H9 (cell line): Measurements from ENCODE around the gene HUNK. TPM values are rescaled to one million over a fixed set of nuclear protein-coding genes. Genes with fewer than 3 reads are reported as not detected.
A peak's percentile ranks its signal among the peaks of the same experiment; 100 is the strongest.

Source experiments
- DNase-seq: peaks from one replicate; pipeline ENCODE4 v3.0.0-alpha.2; 2017
- H2AFZ ChIP-seq: one replicate; pipeline ENCODE4 v1.6.1; 2013; ENCODE audit warnings: mild to moderate bottlenecking, low read length, control low read depth, moderate library complexity
- H2AK5ac ChIP-seq: 2 replicates; pipeline ENCODE4 v1.6.1; 2013; ENCODE audit warnings: low read length, control low read depth, mixed read lengths; ENCODE audit not compliant: insufficient read length
- H2BK120ac ChIP-seq: one replicate; pipeline ENCODE4 v1.6.1; 2013; ENCODE audit warnings: low read depth, mild to moderate bottlenecking, low read length, control low read depth, inconsistent platforms; ENCODE audit not compliant: poor library complexity, severe bottlenecking
- H2BK12ac ChIP-seq: 2 replicates; pipeline ENCODE4 v1.6.1; 2013; ENCODE audit warnings: low read length, control low read depth, mixed read lengths, low read depth; ENCODE audit not compliant: insufficient read length
- H2BK15ac ChIP-seq: 2 replicates; pipeline ENCODE4 v1.6.1; 2013; ENCODE audit warnings: low read depth, low read length, control low read depth
- H2BK20ac ChIP-seq: one replicate; pipeline ENCODE4 v1.6.1; 2013; ENCODE audit warnings: low read depth, mild to moderate bottlenecking, low read length, control low read depth, inconsistent platforms; ENCODE audit not compliant: poor library complexity, severe bottlenecking
- H2BK5ac ChIP-seq: 2 replicates; pipeline ENCODE4 v1.6.1; 2013; ENCODE audit warnings: low read length, control low read depth, mixed read lengths; ENCODE audit not compliant: insufficient read length
- H3K14ac ChIP-seq: 2 replicates; pipeline ENCODE4 v1.6.1; 2013; ENCODE audit warnings: low read length, control low read depth; ENCODE audit not compliant: insufficient read depth
- H3K18ac ChIP-seq: 2 replicates; pipeline ENCODE4 v1.6.1; 2013; ENCODE audit warnings: low read depth, mild to moderate bottlenecking, mixed read lengths, low read length, control low read depth; ENCODE audit not compliant: insufficient read length
- H3K23ac ChIP-seq: 2 replicates; pipeline ENCODE4 v1.6.1; 2013; ENCODE audit warnings: low read length, control low read depth, mixed read lengths, low read depth; ENCODE audit not compliant: insufficient read length
- H3K23me2 ChIP-seq: 2 replicates; pipeline ENCODE4 v1.6.1; 2013; ENCODE audit warnings: low read depth, mild to moderate bottlenecking, mixed read lengths, low read length, control low read depth; ENCODE audit not compliant: insufficient read length, poor library complexity, severe bottlenecking
- H3K27ac ChIP-seq: 2 replicates; pipeline ENCODE4 v1.5.1; 2013; ENCODE audit warnings: low read length, control low read depth, mixed read lengths, low read depth; ENCODE audit not compliant: insufficient read length
- H3K27me3 ChIP-seq: 2 replicates; pipeline ENCODE4 v1.6.1; 2013; ENCODE audit warnings: low read length, control low read depth, inconsistent platforms; ENCODE audit not compliant: insufficient read depth
- H3K4ac ChIP-seq: 2 replicates; pipeline ENCODE4 v1.6.1; 2013; ENCODE audit warnings: low read depth, mild to moderate bottlenecking, control low read depth, inconsistent platforms, low read length, moderate library complexity
- H3K4me1 ChIP-seq: 2 replicates; pipeline ENCODE4 v1.6.1; 2013; ENCODE audit warnings: low read length, control low read depth, inconsistent platforms; ENCODE audit not compliant: insufficient read depth
- H3K4me2 ChIP-seq: 2 replicates; pipeline ENCODE4 v1.6.1; 2013; ENCODE audit warnings: low read length, control low read depth, mixed read lengths; ENCODE audit not compliant: insufficient read length, insufficient read depth
- H3K56ac ChIP-seq: 2 replicates; pipeline ENCODE4 v1.6.1; 2013; ENCODE audit warnings: low read depth, mild to moderate bottlenecking, mixed read lengths, low read length, control low read depth; ENCODE audit not compliant: insufficient read length
- H3K79me1 ChIP-seq: 2 replicates; pipeline ENCODE4 v1.6.1; 2013; ENCODE audit warnings: low read depth, mild to moderate bottlenecking, moderate library complexity, low read length, control low read depth, inconsistent platforms; ENCODE audit not compliant: insufficient read depth, poor library complexity, severe bottlenecking
- H3K79me2 ChIP-seq: 2 replicates; pipeline ENCODE4 v1.6.1; 2013; ENCODE audit warnings: low read length, control low read depth, inconsistent platforms; ENCODE audit not compliant: insufficient read depth
- H3K9ac ChIP-seq: 2 replicates; pipeline ENCODE4 v1.6.1; 2013; ENCODE audit warnings: low read length, control low read depth, mixed read lengths; ENCODE audit not compliant: insufficient read length; ENCODE audit errors: extremely low read depth
- H3K9me3 ChIP-seq: one replicate; pipeline ENCODE4 v1.6.1; 2013; ENCODE audit warnings: low read depth, low read length, inconsistent platforms; ENCODE audit not compliant: control insufficient read depth
- H3T11ph ChIP-seq: one replicate; pipeline ENCODE4 v1.6.1; 2013; ENCODE audit warnings: mild to moderate bottlenecking, low read length, control low read depth, inconsistent platforms
- H4K20me1 ChIP-seq: one replicate; pipeline ENCODE4 v1.6.1; 2013; ENCODE audit not compliant: control insufficient read depth, insufficient read length, insufficient read depth
- H4K5ac ChIP-seq: 2 replicates; pipeline ENCODE4 v1.6.1; 2013; ENCODE audit warnings: low read depth, mild to moderate bottlenecking, mixed read lengths, low read length, control low read depth; ENCODE audit not compliant: insufficient read length
- H4K8ac ChIP-seq: replicated peaks from 2 replicates; pipeline ENCODE4 v1.6.1; 2013; ENCODE audit warnings: low read length, control low read depth, mixed read lengths, low read depth; ENCODE audit not compliant: insufficient read length
- H4K91ac ChIP-seq: 2 replicates; pipeline ENCODE4 v1.6.1; 2013; ENCODE audit warnings: low read depth, mild to moderate bottlenecking, moderate library complexity, mixed read lengths, low read length, control low read depth; ENCODE audit not compliant: insufficient read length
- H3K27ac Mint-ChIP-seq, 3 experiments: 2 replicates in 2 of 3; 3 replicates in 1 of 3; pipeline ENCODE4 v1.8.0; 2020 to 2021; ENCODE audit warnings: mixed read lengths in 3 of 3, mild to moderate bottlenecking in 1 of 3, moderate library complexity in 1 of 3
- H3K27me3 Mint-ChIP-seq: 2 replicates; pipeline ENCODE4 v1.8.0; 2021; ENCODE audit warnings: low read depth, mild to moderate bottlenecking, moderate library complexity, mixed read lengths
- H3K36me3 Mint-ChIP-seq, 3 experiments: 2 replicates in 2 of 3; 3 replicates in 1 of 3; pipeline ENCODE4 v1.8.0; 2020 to 2021; ENCODE audit warnings: low read depth in 3 of 3, mixed read lengths in 3 of 3; ENCODE audit not compliant: insufficient read depth in 1 of 3
- H3K4me1 Mint-ChIP-seq, 2 experiments: 2 replicates each; pipeline ENCODE4 v1.8.0; 2020; ENCODE audit warnings: mixed read lengths in 2 of 2
- H3K4me3 Mint-ChIP-seq, 2 experiments: 2 replicates in 1 of 2; 3 replicates in 1 of 2; pipeline ENCODE4 v1.8.0; 2020 to 2021; ENCODE audit warnings: mild to moderate bottlenecking in 2 of 2, mixed read lengths in 2 of 2, moderate library complexity in 1 of 2
- H3K9me3 Mint-ChIP-seq, 2 experiments: 2 replicates in 1 of 2; 3 replicates in 1 of 2; pipeline ENCODE4 v1.8.0; 2020; ENCODE audit warnings: mild to moderate bottlenecking in 2 of 2, mixed read lengths in 2 of 2, moderate library complexity in 1 of 2
- WGBS: extraction: QIAGEN DNeasy Blood & Tissue Kit; methylation state at CpG from one replicate; pipeline ENCODE4 v1.1.7; 2013; ENCODE audit warnings: missing lambda C conversion rate, low lambda C conversion rate, mixed read lengths; ENCODE audit not compliant: insufficient read length; ENCODE audit errors: extremely low coverage; 5-methylcytosine and 5-hydroxymethylcytosine counted together
- total RNA-seq: library from RNA; stranded (reverse); gene quantifications from 2 replicates; pipeline ENCODE4 v1.2.1, GENCODE V29; 2021
- TF ChIP-seq, protein P1 (sequence below): fragments of 200-600 bp; sonication (generic); conservative IDR thresholded peaks from 3 replicates; pipeline ENCODE4 v1.8.0; 2021; ENCODE audit warnings: antibody characterized with exemption, mild to moderate bottlenecking

HUNK gene
- total RNA-seq, 1 experiment from 2014 or later, result 5.8 TPM

DNA sequence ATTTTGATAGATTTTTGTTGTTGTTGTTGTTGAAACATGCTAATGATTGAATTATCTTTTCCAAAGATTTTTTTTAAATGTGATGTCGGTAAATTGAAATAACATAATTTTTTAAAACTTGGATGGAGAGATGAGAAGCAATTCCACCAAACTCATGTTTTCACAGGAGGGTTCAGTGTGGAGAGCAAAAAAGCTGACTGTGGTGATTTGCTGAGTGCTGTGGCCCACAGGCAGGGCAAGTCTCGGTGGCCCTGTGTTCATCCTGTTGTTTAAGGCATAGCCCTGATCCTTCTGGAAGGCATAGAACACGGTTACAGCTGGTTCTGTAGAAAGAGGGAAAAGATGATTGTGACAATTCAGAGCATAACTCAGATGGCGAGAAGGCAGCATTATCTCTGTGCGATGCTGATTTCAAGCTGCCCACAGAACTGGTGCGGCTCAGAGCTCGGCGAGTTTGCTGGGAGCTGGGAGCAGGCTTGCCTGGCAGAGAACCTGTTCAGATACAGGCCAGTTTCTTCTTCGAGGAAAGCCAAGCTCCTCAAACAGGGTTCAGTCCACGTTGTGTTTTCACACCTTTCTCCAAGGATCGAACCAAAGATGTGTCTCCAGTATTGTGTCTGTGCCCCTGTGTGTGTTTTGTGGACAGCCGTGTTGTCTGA lies 127.1 kb downstream of the HUNK start:
- no peak overlapping the region for H2BK15ac ChIP-seq
- H3K79me1 ChIP-seq, result no peaks in the 10 kb centered on the region
- no peak overlapping the region for H2AK5ac ChIP-seq
- H3K27me3 Mint-ChIP-seq, result no peaks in the 10 kb centered on the region
- H3K9ac ChIP-seq, result no peak overlapping the region
- H3K4me3 Mint-ChIP-seq, result no peak overlapping the region
- H3K27ac Mint-ChIP-seq, result peak overlapping the region in 2 of 3 experiments; percentile 31 to 85; a peak in 4 of 7 replicates
- H4K5ac ChIP-seq, result no peak overlapping the region
- no peaks in the 10 kb centered on the region for H3K79me2 ChIP-seq
- no peak overlapping the region for H4K91ac ChIP-seq
- H2AFZ ChIP-seq, result no peak overlapping the region
- peaks cover 3 to 4% of the 10 kb centered on the region in 2 experiments; a peak in 1 of 4 replicates for H3K4me1 Mint-ChIP-seq
- no peak overlapping the region for H3K4me2 ChIP-seq
- no peaks in the 10 kb centered on the region for H3K27me3 ChIP-seq
- no peak overlapping the region for H2BK20ac ChIP-seq
- no peak overlapping the region for H2BK120ac ChIP-seq
- no peaks in the 10 kb centered on the region for H3K9me3 ChIP-seq
- no peak for DNase-seq
- H3K4ac ChIP-seq, result no peak overlapping the region
- H3K36me3 Mint-ChIP-seq, result peaks cover 6 to 20% (median 9%) of the 10 kb centered on the region in 3 experiments; a peak in 6 of 7 replicates
- no peak overlapping the region for H3K23ac ChIP-seq
- H3K4me1 ChIP-seq, result no peaks in the 10 kb centered on the region
- no peaks in the 10 kb centered on the region for H3K23me2 ChIP-seq
- H4K8ac ChIP-seq, result no peak overlapping the region
- TF ChIP-seq, protein P1, sequence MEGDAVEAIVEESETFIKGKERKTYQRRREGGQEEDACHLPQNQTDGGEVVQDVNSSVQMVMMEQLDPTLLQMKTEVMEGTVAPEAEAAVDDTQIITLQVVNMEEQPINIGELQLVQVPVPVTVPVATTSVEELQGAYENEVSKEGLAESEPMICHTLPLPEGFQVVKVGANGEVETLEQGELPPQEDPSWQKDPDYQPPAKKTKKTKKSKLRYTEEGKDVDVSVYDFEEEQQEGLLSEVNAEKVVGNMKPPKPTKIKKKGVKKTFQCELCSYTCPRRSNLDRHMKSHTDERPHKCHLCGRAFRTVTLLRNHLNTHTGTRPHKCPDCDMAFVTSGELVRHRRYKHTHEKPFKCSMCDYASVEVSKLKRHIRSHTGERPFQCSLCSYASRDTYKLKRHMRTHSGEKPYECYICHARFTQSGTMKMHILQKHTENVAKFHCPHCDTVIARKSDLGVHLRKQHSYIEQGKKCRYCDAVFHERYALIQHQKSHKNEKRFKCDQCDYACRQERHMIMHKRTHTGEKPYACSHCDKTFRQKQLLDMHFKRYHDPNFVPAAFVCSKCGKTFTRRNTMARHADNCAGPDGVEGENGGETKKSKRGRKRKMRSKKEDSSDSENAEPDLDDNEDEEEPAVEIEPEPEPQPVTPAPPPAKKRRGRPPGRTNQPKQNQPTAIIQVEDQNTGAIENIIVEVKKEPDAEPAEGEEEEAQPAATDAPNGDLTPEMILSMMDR, result no peak
- no peak overlapping the region for H2BK12ac ChIP-seq
- no peaks in the 10 kb centered on the region for H4K20me1 ChIP-seq
- no peak overlapping the region for H3T11ph ChIP-seq
- no peak overlapping the region for H3K18ac ChIP-seq
- WGBS, result no CpG with 5 or more reads among the region's 12 CpGs
- no peak overlapping the region for H3K14ac ChIP-seq
- H2BK5ac ChIP-seq, result no peak overlapping the region
- H3K56ac ChIP-seq, result no peak overlapping the region
- H3K9me3 Mint-ChIP-seq, result no peaks in the 10 kb centered on the region
- no peak overlapping the region for H3K27ac ChIP-seq
